ENCODE results near the gene GRIA1. TPM values are rescaled to one million over a fixed set of nuclear protein-coding genes. Genes with fewer than 3 reads are reported as not detected.

GRIA1 gene
- total RNA-seq, 1 donor: 1.1 TPM

DNA sequence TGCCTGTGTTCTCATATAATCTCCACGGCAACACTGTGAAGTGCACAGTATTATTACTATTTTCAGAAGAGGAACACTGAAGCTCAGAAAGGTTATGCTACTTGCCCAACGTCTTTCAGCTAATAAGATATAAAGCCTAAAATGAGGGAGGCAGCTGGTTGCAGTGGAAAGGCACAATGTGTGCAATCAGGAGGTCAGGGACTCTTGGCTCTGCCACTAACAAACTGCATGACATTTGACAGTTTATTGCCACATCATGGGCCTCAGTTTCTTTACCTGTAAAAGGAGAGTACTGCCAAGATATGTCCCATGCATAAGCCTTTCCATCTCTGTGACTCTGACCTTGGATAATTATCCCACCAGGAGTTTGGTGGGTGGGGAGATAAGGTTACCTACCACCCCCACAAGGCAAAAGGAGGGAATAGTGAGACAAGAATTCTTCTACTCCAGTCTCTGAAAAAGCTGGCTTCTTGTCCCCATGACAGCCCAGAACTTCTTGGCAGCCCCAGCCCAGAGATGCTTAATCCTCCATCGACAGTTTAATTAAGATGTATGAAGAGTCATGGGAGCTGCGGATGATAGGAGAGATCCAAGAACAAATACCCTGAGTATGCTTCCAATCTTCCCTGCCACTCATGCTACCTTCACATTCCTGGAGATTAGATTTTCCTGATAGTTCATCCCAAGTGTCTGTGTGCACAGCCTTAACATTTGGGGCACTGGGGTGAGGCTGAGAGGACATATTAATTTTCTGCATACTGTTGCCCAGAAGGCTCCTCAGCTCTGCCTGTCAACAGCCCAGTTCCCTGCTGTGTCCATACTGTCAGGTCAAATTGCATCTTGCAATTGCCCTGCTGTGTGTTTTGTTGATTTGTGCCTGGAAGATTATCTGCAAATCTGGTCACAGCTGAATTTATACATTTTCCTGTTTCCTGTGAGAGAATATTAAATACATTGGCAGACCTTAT is 277.0 kb downstream of the GRIA1 start:
- Histone ChIP-seq H3K4me2 (ENCODE audit: insufficient read depth, low read length) (no peak overlapping the region), H3K4me3 (ENCODE audit: insufficient read depth, low read length) (no peak overlapping the region), H2AFZ (ENCODE audit: low read length) (no peak overlapping the region), H3K4me1 (ENCODE audit: insufficient read depth, low read length) (no peaks in the 10 kb centered on the region), H3K27me3 (ENCODE audit: insufficient read depth, low read length) (no peaks in the 10 kb centered on the region), H4K20me1 (ENCODE audit: insufficient read depth, low read length) (no peaks in the 10 kb centered on the region), H3K27ac (ENCODE audit: low read depth, low read length) (no peak overlapping the region), H3K36me3 (ENCODE audit: insufficient read depth, low read length) (no peaks in the 10 kb centered on the region), H3K79me2 (ENCODE audit: insufficient read depth, low read length) (no peaks in the 10 kb centered on the region), H3K9me3 (ENCODE audit: low read depth, low read length) (no peaks in the 10 kb centered on the region)
- TF ChIP-seq, protein P1, sequence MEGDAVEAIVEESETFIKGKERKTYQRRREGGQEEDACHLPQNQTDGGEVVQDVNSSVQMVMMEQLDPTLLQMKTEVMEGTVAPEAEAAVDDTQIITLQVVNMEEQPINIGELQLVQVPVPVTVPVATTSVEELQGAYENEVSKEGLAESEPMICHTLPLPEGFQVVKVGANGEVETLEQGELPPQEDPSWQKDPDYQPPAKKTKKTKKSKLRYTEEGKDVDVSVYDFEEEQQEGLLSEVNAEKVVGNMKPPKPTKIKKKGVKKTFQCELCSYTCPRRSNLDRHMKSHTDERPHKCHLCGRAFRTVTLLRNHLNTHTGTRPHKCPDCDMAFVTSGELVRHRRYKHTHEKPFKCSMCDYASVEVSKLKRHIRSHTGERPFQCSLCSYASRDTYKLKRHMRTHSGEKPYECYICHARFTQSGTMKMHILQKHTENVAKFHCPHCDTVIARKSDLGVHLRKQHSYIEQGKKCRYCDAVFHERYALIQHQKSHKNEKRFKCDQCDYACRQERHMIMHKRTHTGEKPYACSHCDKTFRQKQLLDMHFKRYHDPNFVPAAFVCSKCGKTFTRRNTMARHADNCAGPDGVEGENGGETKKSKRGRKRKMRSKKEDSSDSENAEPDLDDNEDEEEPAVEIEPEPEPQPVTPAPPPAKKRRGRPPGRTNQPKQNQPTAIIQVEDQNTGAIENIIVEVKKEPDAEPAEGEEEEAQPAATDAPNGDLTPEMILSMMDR (IDR thresholded peaks at IDR 0.05; ENCODE audit: extremely low read depth, low read depth, low read length): no peak
- no peak for DNase-seq (ENCODE audit: insufficient read length, low spot score, missing footprints)

- H3K4me1 ChIP-seq (ENCODE audit: insufficient read depth, low read length): no peaks in the 10 kb centered on the region
- H3K36me3 ChIP-seq (ENCODE audit: insufficient read depth, low read length): no peaks in the 10 kb centered on the region
- no peak overlapping the region for H3K27ac ChIP-seq (ENCODE audit: low read depth, low read length)
- no peak overlapping the region for H2AFZ ChIP-seq (ENCODE audit: low read length)
- H4K20me1 ChIP-seq (ENCODE audit: insufficient read depth, low read length): no peaks in the 10 kb centered on the region
- H3K4me3 ChIP-seq (ENCODE audit: insufficient read depth, low read length): no peak overlapping the region
- H3K79me2 ChIP-seq (ENCODE audit: insufficient read depth, low read length): no peaks in the 10 kb centered on the region
- no peak for DNase-seq (ENCODE audit: insufficient read length, low spot score, missing footprints)
- no peak overlapping the region for H3K4me2 ChIP-seq (ENCODE audit: insufficient read depth, low read length)
- H3K9me3 ChIP-seq (ENCODE audit: low read depth, low read length): no peaks in the 10 kb centered on the region
- TF ChIP-seq, protein P1 (IDR thresholded peaks at IDR 0.05; ENCODE audit: extremely low read depth, low read depth, low read length): no peak
- no peaks in the 10 kb centered on the region for H3K27me3 ChIP-seq (ENCODE audit: insufficient read depth, low read length)
Measured at GRCh38 chr5:153770066-153770465, 279.6 kb downstream of the GRIA1 start.

- no peaks in the 10 kb centered on the region for H3K36me3 ChIP-seq (ENCODE audit: insufficient read depth, low read length)
- H2AFZ ChIP-seq (ENCODE audit: low read length): no peak overlapping the region
- H3K9me3 ChIP-seq (ENCODE audit: low read depth, low read length): no peaks in the 10 kb centered on the region
- H3K79me2 ChIP-seq (ENCODE audit: insufficient read depth, low read length): no peaks in the 10 kb centered on the region
- no peak for DNase-seq (ENCODE audit: insufficient read length, low spot score, missing footprints)
- no peaks in the 10 kb centered on the region for H4K20me1 ChIP-seq (ENCODE audit: insufficient read depth, low read length)
- no peak overlapping the region for H3K4me3 ChIP-seq (ENCODE audit: insufficient read depth, low read length)
- no peaks in the 10 kb centered on the region for H3K27me3 ChIP-seq (ENCODE audit: insufficient read depth, low read length)
- no peak overlapping the region for H3K4me2 ChIP-seq (ENCODE audit: insufficient read depth, low read length)
- H3K4me1 ChIP-seq (ENCODE audit: insufficient read depth, low read length): no peaks in the 10 kb centered on the region
- no peak overlapping the region for H3K27ac ChIP-seq (ENCODE audit: low read depth, low read length)
- TF ChIP-seq, protein P1 (IDR thresholded peaks at IDR 0.05; ENCODE audit: extremely low read depth, low read depth, low read length): no peak
Measured at GRCh38 chr5:153774686-153775085, 284.2 kb downstream of the GRIA1 start.

DNA sequence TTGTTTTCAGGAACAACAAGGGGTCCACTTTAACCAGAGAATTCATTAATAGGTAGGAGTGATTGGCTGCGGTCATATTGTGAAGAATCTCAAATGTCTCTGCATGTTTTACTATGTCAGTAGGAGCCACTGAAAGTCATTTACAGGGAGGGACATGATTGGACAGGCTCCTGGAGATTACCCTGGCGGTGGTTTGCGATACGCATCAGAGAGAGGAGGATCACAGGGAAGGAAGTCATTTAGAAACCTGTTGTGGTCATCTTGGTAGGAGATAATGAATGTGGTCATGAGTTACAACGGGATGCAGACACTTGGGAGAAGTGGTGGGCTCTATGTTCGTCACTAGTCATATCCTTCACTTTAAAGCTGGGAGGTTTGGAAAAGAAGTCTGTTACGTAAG is 285.5 kb downstream of the GRIA1 start:
- TF ChIP-seq, protein P1 (IDR thresholded peaks at IDR 0.05; ENCODE audit: extremely low read depth, low read depth, low read length): no peak
- Histone ChIP-seq H3K27me3 (ENCODE audit: insufficient read depth, low read length) (no peaks in the 10 kb centered on the region), H3K36me3 (ENCODE audit: insufficient read depth, low read length) (no peaks in the 10 kb centered on the region), H3K4me3 (ENCODE audit: insufficient read depth, low read length) (no peak overlapping the region), H3K4me2 (ENCODE audit: insufficient read depth, low read length) (no peak overlapping the region), H4K20me1 (ENCODE audit: insufficient read depth, low read length) (no peaks in the 10 kb centered on the region), H2AFZ (ENCODE audit: low read length) (no peak overlapping the region), H3K9me3 (ENCODE audit: low read depth, low read length) (no peaks in the 10 kb centered on the region), H3K27ac (ENCODE audit: low read depth, low read length) (no peak overlapping the region), H3K79me2 (ENCODE audit: insufficient read depth, low read length) (no peaks in the 10 kb centered on the region), H3K4me1 (ENCODE audit: insufficient read depth, low read length) (no peaks in the 10 kb centered on the region)
- no peak for DNase-seq (ENCODE audit: insufficient read length, low spot score, missing footprints)

All from osteoblast (primary cell).